Left renal cortex interstitium (tissue), 4 donors: ENCODE results near the gene CRIP2. TPM values are rescaled to one million over a fixed set of nuclear protein-coding genes. Genes with fewer than 3 reads are reported as not detected.

ENCODE experiments used
- DNase-seq, 4 donors: peaks; one replicate each; pipeline ENCODE4 v3.0.0-alpha.2; 2013; ENCODE audit warnings: low read depth in 4 of 4, low spot score in 2 of 4, missing footprints in 1 of 4
- polyA plus RNA-seq, 4 donors: library from polyadenylated mRNA; unstranded; fragments of 120-200 nt; gene quantifications; one replicate each; pipeline ENCODE4 v1.2.1, GENCODE V29; 2013; ENCODE audit not compliant: insufficient read length in 4 of 4

Gene CRIP2
- polyA plus RNA-seq, 4 donors, result 101 to 193 (median 149) TPM

GRCh38 chr14:105475269-105476096, 862 bp downstream of the CRIP2 start:
- no peak for DNase-seq

GRCh38 chr14:105476097-105476830, 1.6 kb downstream of the CRIP2 start:
- DNase-seq, result no peak

DNA sequence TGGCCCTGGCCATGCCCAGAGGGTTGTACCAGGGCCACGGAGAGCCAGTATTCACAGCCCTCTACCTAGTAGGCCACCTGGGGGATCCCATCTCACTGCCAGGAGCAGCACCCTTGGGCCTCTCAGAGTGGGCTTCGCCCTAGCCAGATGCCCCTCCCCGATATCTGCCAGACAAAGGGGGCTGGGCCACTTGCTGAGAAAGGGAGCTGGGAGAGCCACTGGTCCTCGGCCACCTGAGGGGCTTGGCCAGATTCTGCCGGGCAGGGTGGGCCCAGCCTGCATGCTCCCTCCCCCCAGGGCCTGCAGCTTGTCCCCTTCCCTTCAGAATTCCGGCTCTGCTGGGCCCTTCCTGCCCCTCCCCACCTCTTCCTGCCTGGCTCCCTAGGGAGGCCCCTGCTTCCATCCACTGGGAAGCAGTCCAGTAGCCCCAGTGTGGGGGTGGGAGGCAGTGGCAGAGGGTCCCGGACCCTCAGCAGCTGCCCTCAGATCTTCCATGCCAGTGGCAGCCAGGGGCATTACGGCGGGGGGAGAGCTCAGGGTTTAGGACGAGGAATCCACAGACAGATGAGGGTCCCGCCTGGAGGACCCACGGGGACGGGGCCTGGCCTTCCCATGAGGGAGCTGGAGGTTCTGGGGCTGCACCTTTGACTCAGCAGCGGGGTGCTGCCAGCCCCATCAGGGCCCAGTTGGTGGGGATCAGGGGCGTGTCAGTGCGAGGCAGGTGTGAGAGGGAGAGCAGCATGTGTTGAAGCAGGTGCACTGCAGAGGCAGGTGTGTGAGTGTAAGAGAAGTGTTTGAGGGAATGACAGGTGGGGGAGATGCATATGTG, 2.4 kb downstream of the CRIP2 start:
- no peak for DNase-seq

DNA sequence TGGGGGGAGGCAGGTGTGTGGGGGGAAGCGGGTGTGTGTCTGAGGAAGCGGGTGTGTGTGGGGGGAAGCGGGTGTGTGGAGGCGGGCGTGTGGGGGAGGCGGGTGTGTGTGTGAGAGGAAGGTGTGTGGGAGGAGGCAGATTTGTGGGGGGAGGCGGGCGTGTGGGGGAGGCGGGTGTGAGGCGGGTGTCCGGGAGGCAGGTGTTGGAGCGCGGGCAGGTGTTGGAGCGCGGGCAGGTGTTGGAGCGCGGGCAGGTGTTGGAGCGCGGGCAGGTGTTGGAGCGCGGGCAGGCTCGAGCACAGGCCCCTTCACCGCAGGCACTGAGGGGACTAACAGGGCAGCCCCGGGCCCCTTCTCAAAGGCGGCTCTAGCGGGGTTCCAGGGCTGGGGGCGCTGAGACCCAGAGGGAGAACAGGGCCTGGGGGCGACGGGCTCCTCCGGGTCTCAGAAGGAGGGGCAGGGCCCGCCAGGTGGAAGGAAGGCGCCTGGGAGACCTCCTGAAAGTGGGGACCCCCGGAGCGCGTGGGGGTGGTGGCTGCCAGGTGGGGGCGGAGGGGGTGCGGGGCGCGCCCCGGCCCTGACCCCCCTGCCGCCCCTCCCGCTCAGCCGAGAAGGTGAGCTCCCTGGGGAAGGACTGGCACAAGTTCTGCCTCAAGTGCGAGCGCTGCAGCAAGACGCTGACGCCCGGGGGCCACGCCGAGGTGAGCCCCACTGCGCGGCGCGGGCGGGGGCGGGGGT, 3.2 kb downstream of the CRIP2 start:
- DNase-seq, result no peak

GRCh38 chr14:105478398-105479251, 4.0 kb downstream of the CRIP2 start:
- DNase-seq, result no peak

- DNase-seq, result no peak
Measured at GRCh38 chr14:105479431-105480158, 5.0 kb downstream of the CRIP2 start.

DNA sequence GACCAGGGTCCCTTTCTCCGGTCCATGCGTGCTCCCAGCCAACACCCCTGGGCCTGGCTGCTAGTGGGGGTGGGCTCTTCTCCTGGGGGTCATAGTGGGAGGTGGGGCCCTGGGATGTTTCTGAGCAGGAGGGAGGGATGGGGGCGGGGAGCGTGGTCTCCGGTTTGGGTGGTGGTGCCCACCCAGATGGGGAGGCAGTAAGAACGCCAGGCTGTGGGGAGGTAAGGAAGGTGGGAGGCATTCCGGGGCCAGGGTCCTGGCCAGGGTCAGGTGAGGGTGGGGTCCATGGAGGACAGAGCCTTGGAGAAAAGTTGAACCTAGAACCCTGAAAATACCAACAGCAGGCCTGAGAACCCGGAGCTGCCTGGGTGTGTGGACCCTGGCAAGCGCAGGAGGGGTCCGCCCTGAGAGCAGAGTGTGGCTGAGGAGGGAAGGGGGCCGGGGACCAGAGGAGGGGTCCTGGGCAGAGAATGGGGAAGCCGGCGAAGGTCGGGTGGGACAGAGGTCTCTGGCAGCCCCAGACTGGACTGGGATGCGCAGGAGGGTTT, 5.7 kb downstream of the CRIP2 start:
- no peak for DNase-seq

GRCh38 chr14:105480807-105481801, 6.5 kb downstream of the CRIP2 start:
- DNase-seq, result peak; percentile 83 to 89 (median 86)

GRCh38 chr14:105481886-105482457, 7.4 kb downstream of the CRIP2 start:
- DNase-seq, result peak in 3 of 4 donors; percentile 91 to 93 (median 92)

DNA sequence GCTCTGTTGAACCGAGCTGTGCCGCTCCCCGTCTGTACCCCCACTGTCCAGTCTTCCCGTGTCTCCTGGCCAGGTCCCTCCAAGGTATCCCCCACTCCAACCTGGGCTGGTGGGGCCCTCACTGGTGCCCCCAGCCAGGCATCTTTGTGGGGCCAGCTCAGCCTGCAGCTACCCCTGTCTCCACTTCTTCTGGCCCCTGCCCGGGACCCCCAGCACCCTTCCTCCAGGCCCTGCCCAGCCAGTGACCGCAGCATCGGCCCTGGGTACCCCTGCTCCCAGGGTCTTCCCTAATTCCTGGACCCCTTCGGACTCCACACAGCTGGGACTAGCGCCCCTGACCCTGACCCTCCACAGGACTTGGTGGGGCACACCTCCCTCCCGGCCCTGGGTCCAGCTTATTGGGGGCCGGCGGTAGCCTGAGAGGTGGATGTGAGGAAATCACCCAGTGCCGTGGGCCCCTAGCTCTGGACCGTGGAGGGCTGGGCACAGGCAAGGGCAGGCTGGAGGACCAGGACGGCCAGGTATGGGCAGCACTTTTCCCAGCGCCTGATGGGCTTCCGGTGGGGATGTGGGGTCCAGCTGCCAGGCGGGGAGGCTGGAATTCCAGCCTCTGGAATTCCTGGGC, 8.0 kb downstream of the CRIP2 start:
- DNase-seq, result no peak

- DNase-seq, result no peak
Measured at GRCh38 chr14:105483300-105484068, 8.9 kb downstream of the CRIP2 start.

DNA sequence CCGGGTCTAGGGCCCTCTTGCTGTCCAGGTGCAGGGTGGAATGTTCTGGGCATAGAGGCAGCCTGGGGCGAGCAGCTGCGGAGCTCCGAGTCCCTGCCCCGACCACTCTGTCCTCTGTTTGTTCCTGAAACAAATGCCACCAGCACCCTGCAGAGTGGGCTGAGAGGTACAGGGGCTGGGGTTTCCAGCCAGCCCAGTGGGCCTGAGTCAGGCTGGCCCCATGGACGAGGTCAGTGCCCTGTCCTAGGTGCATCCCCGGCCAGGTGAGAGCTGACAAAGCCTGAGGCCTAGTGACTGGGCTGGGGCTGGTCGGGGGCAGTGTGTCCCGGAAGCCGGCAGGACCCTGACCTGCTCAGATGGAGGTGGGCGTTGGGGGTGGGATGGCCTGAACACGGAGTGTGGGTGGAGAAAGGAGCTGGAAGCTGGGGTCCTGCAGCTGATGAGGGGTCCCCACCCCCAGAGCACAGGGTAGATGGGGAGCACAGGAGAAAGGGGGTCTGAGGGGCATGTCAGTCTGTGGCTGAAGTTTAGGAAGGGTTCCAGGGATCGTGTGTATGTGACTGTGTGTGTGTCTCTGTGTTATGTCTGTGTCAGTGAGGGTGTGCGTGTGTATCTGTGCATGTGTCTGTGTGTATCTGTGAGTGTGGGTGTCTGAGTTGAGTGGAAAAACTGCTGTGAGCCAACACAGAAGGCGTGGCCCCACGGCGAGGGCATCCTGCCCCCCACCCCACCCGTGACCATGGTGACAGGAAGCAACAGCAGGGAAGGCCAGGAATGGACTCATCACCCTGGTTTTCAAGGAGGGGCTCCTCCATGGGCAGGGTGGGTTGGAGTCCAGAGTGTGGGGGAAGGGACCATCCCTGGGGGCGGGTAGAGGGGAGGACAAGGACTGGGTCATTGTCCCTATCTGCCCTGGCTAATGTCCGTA, 9.7 kb downstream of the CRIP2 start:
- DNase-seq, result no peak

DNA sequence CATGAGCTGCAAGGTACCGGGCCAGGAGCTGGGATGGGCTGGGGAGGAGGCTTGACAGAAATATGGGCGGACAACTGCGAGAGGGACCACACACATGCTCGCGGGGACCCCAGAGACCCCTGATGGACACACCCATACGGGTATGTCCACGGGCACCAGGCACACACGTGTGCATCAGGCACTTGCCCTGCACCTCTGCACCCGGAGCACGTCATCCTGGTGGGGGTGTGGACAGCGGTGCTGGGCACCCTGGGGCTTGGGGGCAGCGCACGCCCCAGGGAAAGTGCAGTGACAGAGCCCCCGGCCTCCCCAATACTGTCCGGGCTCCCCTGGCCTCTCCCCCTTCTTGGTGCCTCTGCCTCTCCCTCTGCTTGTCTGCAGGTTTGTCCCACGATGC, 10.4 kb downstream of the CRIP2 start:
- DNase-seq, result no peak

- DNase-seq, result no peak
Measured at GRCh38 chr14:105485739-105486162, 11.1 kb downstream of the CRIP2 start.
